Ishikawa (cell line): ENCODE results near the gene CHIT1.

Experiments
- CEBPB ChIP-seq: IDR thresholded peaks from 2 replicates; pipeline ENCODE4 v1.6.1; 2012
- EP300 ChIP-seq: IDR thresholded peaks from 2 replicates; pipeline ENCODE4 v1.6.1; 2012; ENCODE audit warnings: borderline replicate concordance
- MAX ChIP-seq: IDR thresholded peaks from 2 replicates; pipeline ENCODE4 v1.6.1; 2012
- RAD21 ChIP-seq: IDR thresholded peaks from 2 replicates; pipeline ENCODE4 v1.6.1; 2012; ENCODE audit warnings: low read depth
- TAF1 ChIP-seq: IDR thresholded peaks from 2 replicates; pipeline ENCODE4 v1.6.1; 2012; ENCODE audit warnings: low read depth, mild to moderate bottlenecking
- TF ChIP-seq, protein P1 (sequence below): IDR thresholded peaks from 2 replicates; pipeline ENCODE4 v1.6.1; 2012; ENCODE audit warnings: low read depth, mild to moderate bottlenecking

DNA sequence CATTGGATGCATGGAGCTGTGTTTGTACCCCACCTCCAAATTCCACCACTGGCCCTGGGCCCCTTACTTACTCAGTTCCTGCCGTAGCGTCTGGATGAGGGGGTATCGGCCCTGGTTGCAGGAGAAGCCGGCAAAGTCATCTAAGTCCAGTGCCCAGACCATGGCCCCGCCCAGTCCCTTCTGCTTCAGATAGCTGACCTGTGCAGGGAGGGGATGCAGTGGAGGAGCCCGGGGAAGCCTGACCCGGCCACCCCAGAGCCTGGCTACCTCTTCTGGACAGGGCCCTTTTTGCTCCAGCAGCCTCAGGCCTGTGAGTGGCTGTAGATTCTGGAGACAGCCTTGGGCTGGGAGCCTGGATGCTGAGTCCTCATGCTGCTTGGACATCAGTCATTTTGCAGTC is 11.8 kb downstream of the CHIT1 start:
- TF ChIP-seq RAD21: no peak
- no peak for TF ChIP-seq TAF1
- TF ChIP-seq MAX: no peak
- no peak for TF ChIP-seq CEBPB
- TF ChIP-seq EP300: no peak
- TF ChIP-seq, protein P1, sequence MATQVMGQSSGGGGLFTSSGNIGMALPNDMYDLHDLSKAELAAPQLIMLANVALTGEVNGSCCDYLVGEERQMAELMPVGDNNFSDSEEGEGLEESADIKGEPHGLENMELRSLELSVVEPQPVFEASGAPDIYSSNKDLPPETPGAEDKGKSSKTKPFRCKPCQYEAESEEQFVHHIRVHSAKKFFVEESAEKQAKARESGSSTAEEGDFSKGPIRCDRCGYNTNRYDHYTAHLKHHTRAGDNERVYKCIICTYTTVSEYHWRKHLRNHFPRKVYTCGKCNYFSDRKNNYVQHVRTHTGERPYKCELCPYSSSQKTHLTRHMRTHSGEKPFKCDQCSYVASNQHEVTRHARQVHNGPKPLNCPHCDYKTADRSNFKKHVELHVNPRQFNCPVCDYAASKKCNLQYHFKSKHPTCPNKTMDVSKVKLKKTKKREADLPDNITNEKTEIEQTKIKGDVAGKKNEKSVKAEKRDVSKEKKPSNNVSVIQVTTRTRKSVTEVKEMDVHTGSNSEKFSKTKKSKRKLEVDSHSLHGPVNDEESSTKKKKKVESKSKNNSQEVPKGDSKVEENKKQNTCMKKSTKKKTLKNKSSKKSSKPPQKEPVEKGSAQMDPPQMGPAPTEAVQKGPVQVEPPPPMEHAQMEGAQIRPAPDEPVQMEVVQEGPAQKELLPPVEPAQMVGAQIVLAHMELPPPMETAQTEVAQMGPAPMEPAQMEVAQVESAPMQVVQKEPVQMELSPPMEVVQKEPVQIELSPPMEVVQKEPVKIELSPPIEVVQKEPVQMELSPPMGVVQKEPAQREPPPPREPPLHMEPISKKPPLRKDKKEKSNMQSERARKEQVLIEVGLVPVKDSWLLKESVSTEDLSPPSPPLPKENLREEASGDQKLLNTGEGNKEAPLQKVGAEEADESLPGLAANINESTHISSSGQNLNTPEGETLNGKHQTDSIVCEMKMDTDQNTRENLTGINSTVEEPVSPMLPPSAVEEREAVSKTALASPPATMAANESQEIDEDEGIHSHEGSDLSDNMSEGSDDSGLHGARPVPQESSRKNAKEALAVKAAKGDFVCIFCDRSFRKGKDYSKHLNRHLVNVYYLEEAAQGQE: no peak
